ENCODE measurements around the gene CLCA4.

Gene CLCA4

DNA sequence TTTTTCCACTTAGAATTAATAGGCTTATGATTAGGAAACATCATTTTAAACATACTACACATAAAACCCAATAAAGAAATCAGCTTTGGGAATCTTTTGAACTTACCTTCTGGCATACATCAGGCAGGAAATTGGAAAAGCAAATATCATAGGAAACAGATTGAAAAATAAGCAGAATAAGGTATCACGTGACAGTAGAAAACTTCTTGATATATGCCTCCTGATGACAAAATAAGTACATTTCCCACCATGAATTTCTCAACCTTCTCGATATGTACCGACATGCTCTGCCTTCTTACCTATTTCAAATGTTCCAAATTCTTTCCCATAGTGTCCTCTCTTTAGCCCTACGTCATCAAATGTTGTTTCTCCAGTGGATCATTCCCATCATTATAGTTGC is 72.4 kb downstream of the CLCA4 start:
- no peak for DNase-seq

DNA sequence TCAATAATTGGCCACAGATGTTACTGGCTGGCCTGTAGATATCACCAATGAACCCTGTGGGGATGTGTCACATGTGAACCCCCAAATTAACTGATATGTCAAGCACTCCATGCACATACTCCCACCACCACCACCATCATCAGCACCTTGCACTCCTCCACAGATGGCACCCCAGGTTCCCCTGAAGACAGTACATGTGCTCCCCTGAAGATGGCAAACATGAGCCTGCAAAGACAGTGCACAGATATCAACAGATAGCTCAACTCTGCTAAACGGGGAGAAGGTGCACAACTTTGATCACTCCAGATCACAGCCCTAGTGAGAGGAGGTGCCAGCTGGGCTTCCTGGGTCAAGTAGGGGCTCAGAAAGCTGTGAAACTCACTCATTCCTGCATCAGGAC is 74.4 kb downstream of the CLCA4 start:
- DNase-seq = no peak

All from NCI-H1105 treated with DMSO at 0.1 percent for 48 hours (cell line).